GM10248 (cell line): ENCODE results near the gene TPM2.

ENCODE experiments used
- CTCF ChIA-PET: fragments of 300-600 bp; sonication (Branson Sonifier 250); formaldehyde crosslinking; extraction: SDS; loops from one replicate; lab custom pipeline; 2021; ENCODE audit warnings: antibody characterized with exemption; lab: Yijun Ruan, JAX
- POLR2A ChIA-PET: fragments of 350-650 bp; sonication (Branson Sonifier 250); formaldehyde crosslinking; extraction: SDS; loops from one replicate; lab custom pipeline; 2020; ENCODE audit warnings: antibody characterized with exemption; lab: Yijun Ruan, JAX
- DNase-seq: peaks from one replicate; pipeline ENCODE4 v3.0.0; 2012; ENCODE audit errors: extremely low spot score
- CTCF ChIP-seq: IDR thresholded peaks from 2 replicates; pipeline ENCODE4 v1.5.1; 2012; ENCODE audit warnings: mild to moderate bottlenecking, low read depth; ENCODE audit errors: extremely low read depth, missing control alignments, control extremely low read depth

TPM2 gene

GRCh38 chr9:35651956-35652828 lies 37.5 kb downstream of the TPM2 start:
- CTCF ChIA-PET = interaction anchor here (1.7 kb wide), 1 partner anchor 173 kb away, joined by 5 read pairs; no protein-coding TSS in a partner anchor
- no peak for TF ChIP-seq CTCF
- no peak for DNase-seq
- POLR2A ChIA-PET = no interaction called here

GRCh38 chr9:35650341-35651158 lies 39.2 kb downstream of the TPM2 start, which contains the start of gene SIT1:
SIT1 (minus strand) TSS chr9:35650931; CDS start chr9:35650853, 78 bp downstream.
- peak; percentile 69 for DNase-seq
- ChIA-PET CTCF (interaction anchor here (1.5 to 7.2 kb wide), 3 partner anchors 35 to 79 kb away, joined by 4 to 97 read pairs (median 13); partner anchors contain the start of gene CD72), POLR2A (interaction anchor here (1.2 to 1.5 kb wide), 2 partner anchors 39 to 82 kb away, joined by 3 to 4 read pairs; partner anchors contain the start of genes CREB3 and TLN1)
- no peak for TF ChIP-seq CTCF

- ChIA-PET POLR2A (interaction anchor here (1.0 to 1.5 kb wide), 3 partner anchors 38 to 83 kb away, joined by 3 to 4 read pairs (median 3); partner anchors contain the start of genes CREB3 and TLN1), CTCF (interaction anchor here (1.2 to 7.2 kb wide), 8 partner anchors 10 to 176 kb away, joined by 3 to 138 read pairs (median 4); partner anchors contain the start of genes ARHGEF39, CCDC107, CD72 and CREB3)
- no peak for TF ChIP-seq CTCF
- peak; percentile 50 for DNase-seq
These were observed 40.0 kb downstream of the TPM2 start for GRCh38 chr9:35649431-35650340.

DNA sequence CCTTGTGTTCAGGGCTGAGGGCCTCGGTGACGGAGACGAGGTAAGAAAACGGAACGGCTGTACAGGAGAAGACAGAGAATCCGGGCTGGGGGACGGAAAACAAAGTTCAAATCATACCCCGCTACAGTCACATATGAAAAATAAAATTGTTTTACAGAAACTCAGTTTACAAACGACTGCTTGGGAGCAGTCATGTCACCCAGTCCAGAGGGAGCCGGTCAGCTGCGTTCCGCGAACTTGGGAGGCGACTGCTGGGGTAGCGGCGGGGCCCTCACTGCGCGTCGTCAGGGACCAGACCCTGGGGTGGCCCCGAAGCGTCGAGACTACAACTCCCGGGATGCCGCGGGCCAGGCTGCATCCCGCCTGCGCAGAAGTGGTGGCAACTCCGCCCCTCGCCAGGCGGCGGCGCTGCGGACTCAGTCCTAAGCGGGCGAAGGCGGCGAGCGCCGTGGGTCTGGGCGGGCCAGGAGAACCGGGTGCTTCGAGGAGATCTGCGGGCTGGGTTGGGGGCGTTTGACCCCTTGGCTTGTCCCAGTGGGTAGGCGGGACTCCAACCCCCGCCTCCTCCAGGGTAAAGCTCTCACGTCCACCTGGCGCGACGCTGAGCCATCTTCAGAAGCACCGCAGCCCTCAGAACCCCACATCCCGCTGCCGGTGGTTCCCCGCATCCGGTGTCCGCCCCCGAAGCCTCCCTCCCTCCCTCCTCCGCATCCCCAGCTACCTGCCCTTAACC lies 43.0 kb downstream of the TPM2 start:
- ChIA-PET POLR2A (interaction anchor here (0.5 to 1.6 kb wide), 3 partner anchors 11 to 85 kb away, joined by 3 to 5 read pairs (median 5); partner anchors contain the start of genes CCDC107, CREB3, RMRP and TLN1), CTCF (interaction anchor here (0.7 to 7.2 kb wide), 30 partner anchors 8 to 567 kb away, joined by 3 to 138 read pairs (median 4); partner anchors contain the start of genes ARHGEF39, CCDC107, CD72 and CREB3)
- peak; percentile 94 for DNase-seq
- TF ChIP-seq CTCF = peak; percentile 98

GRCh38 chr9:35646153-35646532 lies 43.6 kb downstream of the TPM2 start:
- ChIA-PET CTCF (interaction anchor here (1.0 to 7.2 kb wide), 20 partner anchors 12 to 180 kb away, joined by 3 to 138 read pairs (median 6); partner anchors contain the start of genes ARHGEF39, CCDC107, CD72 and CREB3), POLR2A (interaction anchor here (0.5 to 1.6 kb wide), 3 partner anchors 12 to 86 kb away, joined by 3 to 5 read pairs (median 5); partner anchors contain the start of genes CCDC107, CREB3, RMRP and TLN1)
- no peak for TF ChIP-seq CTCF
- DNase-seq = peak; percentile 28

DNA sequence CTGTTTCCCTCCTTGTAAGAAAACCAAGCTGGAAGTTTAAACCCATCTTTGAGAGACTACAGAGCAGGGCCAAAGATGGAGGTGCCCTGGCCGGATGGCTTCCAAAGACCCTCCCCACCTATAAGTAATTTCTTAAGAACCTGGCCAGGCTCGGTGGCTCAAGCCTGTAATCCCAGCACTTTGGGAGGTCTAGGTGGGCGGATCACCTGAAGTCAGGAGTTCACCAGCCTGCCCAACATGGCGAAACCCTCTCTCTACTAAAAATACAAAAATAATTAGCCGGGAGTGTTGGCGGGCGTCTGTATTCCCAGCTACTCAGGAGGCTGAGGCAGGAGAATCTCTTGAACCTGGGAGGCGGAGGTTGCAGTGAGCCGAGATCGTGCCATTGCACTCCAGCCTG lies 44.0 kb downstream of the TPM2 start:
- POLR2A ChIA-PET = interaction anchor here (1.0 to 1.6 kb wide), 2 partner anchors 12 to 86 kb away, joined by 3 to 5 read pairs; partner anchors contain the start of genes CCDC107, CREB3, RMRP and TLN1
- peak; percentile 6 for DNase-seq
- CTCF ChIA-PET = interaction anchor here (0.6 to 7.2 kb wide), 19 partner anchors 12 to 189 kb away, joined by 3 to 138 read pairs (median 6); partner anchors contain the start of genes ARHGEF39, CCDC107, CD72 and CREB3
